K562 (cell line): ENCODE results near the gene CD40. TPM values are rescaled to one million over a fixed set of nuclear protein-coding genes. Genes with fewer than 3 reads are reported as not detected.
A peak's percentile ranks its signal among the peaks of the same experiment; 100 is the strongest.

Source experiments
- ATAC-seq: fragments of 200-7000 bp; cut with Tn5 transposase; 3 replicates; pipeline ENCODE4 v1.9.1; 2020; ENCODE audit warnings: moderate library complexity
- BruUV-seq: library from RNA; stranded (reverse); fragments of 400-500 nt; replicated peaks from 2 replicates; lab custom pipeline; 2021; lab: Mats Ljungman, UMichigan
- CTCF ChIA-PET: fragments of 300-600 bp; formaldehyde crosslinking; extraction: SDS; loops from one replicate; lab custom pipeline; 2021; ENCODE audit warnings: low intra/inter-chr PET ratio; lab: Yijun Ruan, JAX
- POLR2A ChIA-PET: fragments of 300-600, 350-650 bp; sonication (Branson Sonifier 250); formaldehyde crosslinking; extraction: SDS; loops from one replicate; lab custom pipeline; 2021; ENCODE audit warnings: antibody characterized with exemption, inconsistent platforms; lab: Yijun Ruan, JAX
- DNase-seq, 4 experiments: peaks; one replicate each; pipeline versions ENCODE4 v3.0.0 to v3.0.0-alpha.2; 2011 to 2018; ENCODE audit warnings: low spot score in 3 of 4, mixed read lengths in 3 of 4; ENCODE audit errors: extremely low read depth in 1 of 4
- FAIRE-seq: peaks from 2 replicates; lab custom pipeline; 2011; peaks lifted over from hg19 to GRCh38; lab: Jason Lieb, UNC
- H2AFZ ChIP-seq: 2 replicates; pipeline ENCODE4 v1.6.0; 2011; ENCODE audit warnings: low read depth, low read length, control low read depth, inconsistent platforms
- H3K27ac ChIP-seq: fragments of 200-600 bp; 3 replicates; pipeline ENCODE4 v1.8.0; 2011; ENCODE audit warnings: low read depth, mild to moderate bottlenecking, control low read depth, inconsistent platforms, low read length, moderate library complexity, mixed read lengths; ENCODE audit errors: extremely low read depth
- H3K27me3 ChIP-seq, 2 experiments: fragments of 300-600 bp in 1 of 2; 2 replicates in 1 of 2; 3 replicates in 1 of 2; pipeline versions ENCODE4 v1.6.0 to v1.8.0; 2011; ENCODE audit warnings: inconsistent platforms in 2 of 2, low read length in 2 of 2, mild to moderate bottlenecking in 1 of 2, mixed read lengths in 1 of 2, moderate library complexity in 1 of 2; ENCODE audit not compliant: control insufficient read depth in 2 of 2, insufficient read depth in 2 of 2
- H3K36me3 ChIP-seq: fragments of 300-600 bp; 3 replicates; pipeline ENCODE4 v1.8.0; 2011; ENCODE audit warnings: mild to moderate bottlenecking, low read length, inconsistent platforms; ENCODE audit not compliant: control insufficient read depth, insufficient read depth
- H3K4me1 ChIP-seq, 2 experiments: fragments of 200-600 bp in 1 of 2; replicated peaks in 1 of 2; 2 replicates in 1 of 2; 3 replicates in 1 of 2; pipeline versions ENCODE4 v1.5.1 to v1.8.0; 2011; ENCODE audit warnings: inconsistent platforms in 2 of 2, low read length in 2 of 2, mild to moderate bottlenecking in 1 of 2, mixed read lengths in 1 of 2, moderate library complexity in 1 of 2; ENCODE audit not compliant: control insufficient read depth in 2 of 2, insufficient read depth in 2 of 2
- H3K4me2 ChIP-seq: 2 replicates; pipeline ENCODE4 v1.6.1; 2011; ENCODE audit warnings: low read length, control low read depth, inconsistent platforms, mixed read lengths; ENCODE audit not compliant: insufficient read depth
- H3K4me3 ChIP-seq: fragments of 200-600 bp; sonication (generic), shearing (Covaris generic); 2 replicates; pipeline ENCODE4 v1.5.1; 2016; ENCODE audit warnings: control low read depth, inconsistent platforms
- H3K79me2 ChIP-seq: fragments of 200-600 bp; 3 replicates; pipeline ENCODE4 v1.8.0; 2011; ENCODE audit warnings: low read length, inconsistent platforms; ENCODE audit not compliant: control insufficient read depth, insufficient read depth
- H3K9ac ChIP-seq, 2 experiments: 2 replicates each; pipeline versions ENCODE4 v1.6.0 to v1.6.1; 2011; ENCODE audit warnings: low read depth in 2 of 2, low read length in 2 of 2, control low read depth in 1 of 2, inconsistent platforms in 1 of 2, mild to moderate bottlenecking in 1 of 2, mixed read lengths in 1 of 2; ENCODE audit not compliant: insufficient read depth in 1 of 2
- H3K9me1 ChIP-seq: one replicate; pipeline ENCODE4 v1.6.0; 2011; ENCODE audit warnings: inconsistent platforms, mild to moderate bottlenecking, low read length, moderate library complexity; ENCODE audit not compliant: control insufficient read depth, insufficient read depth
- H3K9me3 ChIP-seq: replicated peaks from 2 replicates; pipeline ENCODE4 v1.5.1; 2011; ENCODE audit warnings: low read depth, low read length, inconsistent platforms; ENCODE audit not compliant: control insufficient read depth, insufficient read depth
- H4K20me1 ChIP-seq: replicated peaks from 2 replicates; pipeline ENCODE4 v1.6.1; 2011; ENCODE audit warnings: low read length, inconsistent platforms, mixed read lengths; ENCODE audit not compliant: control insufficient read depth, insufficient read depth
- CTCF ChIP-seq, 3 experiments: IDR thresholded peaks in 2 of 3; conservative IDR thresholded peaks in 1 of 3; 2 replicates each; pipeline ENCODE4 v1.5.1; 2011 to 2012; ENCODE audit warnings: low read length in 3 of 3, mild to moderate bottlenecking in 3 of 3, control low read depth in 2 of 3, improper control_type of control experiment in 1 of 3, inconsistent platforms in 1 of 3, low read depth in 1 of 3, mixed read lengths in 1 of 3, moderate library complexity in 1 of 3; ENCODE audit not compliant: insufficient read depth in 2 of 3
- CTCFL ChIP-seq: IDR thresholded peaks from 2 replicates; pipeline ENCODE4 v1.6.1; 2011; ENCODE audit warnings: borderline replicate concordance, low read depth, mild to moderate bottlenecking, moderate library complexity, low read length; ENCODE audit not compliant: insufficient read depth, poor library complexity, severe bottlenecking
- DACH1 ChIP-seq: fragments of 450-650 bp; IDR thresholded peaks from 2 replicates; pipeline ENCODE4 v1.6.1; 2018; ENCODE audit not compliant: partially characterized antibody
- E2F4 ChIP-seq: sonication (generic); formaldehyde crosslinking; IDR thresholded peaks from 2 replicates; pipeline ENCODE4 v1.8.0; 2022; ENCODE audit warnings: mild to moderate bottlenecking, low read depth, missing genetic modification reagents
- HES1 ChIP-seq: fragments of 450-650 bp; IDR thresholded peaks from 2 replicates; pipeline ENCODE4 v1.6.1; 2016; ENCODE audit warnings: low read depth, mild to moderate bottlenecking, moderate library complexity
- NR2C1 ChIP-seq, 2 experiments: fragments of 450-650 bp; IDR thresholded peaks; 2 replicates each; pipeline ENCODE4 v1.6.1; 2017; ENCODE audit warnings: mild to moderate bottlenecking in 2 of 2, antibody characterized with exemption in 1 of 2, inconsistent platforms in 1 of 2, missing compliant biosample characterization in 1 of 2, missing genetic modification characterization in 1 of 2
- NR2C2 ChIP-seq, 2 experiments: fragments of 200-800 bp in 1 of 2; sonication (Bioruptor generic) in 1 of 2; sonication (generic) in 1 of 2; formaldehyde crosslinking in 1 of 2; IDR thresholded peaks; 2 replicates each; pipeline versions ENCODE4 v1.6.1 to v1.8.0; 2016 to 2022; ENCODE audit warnings: mild to moderate bottlenecking in 1 of 2, missing compliant biosample characterization in 1 of 2, missing genetic modification characterization in 1 of 2, missing genetic modification reagents in 1 of 2
- PHF20 ChIP-seq: fragments of 450-650 bp; IDR thresholded peaks from 2 replicates; pipeline ENCODE4 v1.6.1; 2018; ENCODE audit not compliant: partially characterized antibody
- POLR3G ChIP-seq: IDR thresholded peaks from 2 replicates; pipeline ENCODE4 v1.6.1; 2011; ENCODE audit not compliant: insufficient read length, insufficient replicate concordance; ENCODE audit errors: extremely low read depth
- RAD21 ChIP-seq, 2 experiments: fragments of 250-450 bp in 1 of 2; fragments of 450-650 bp in 1 of 2; sonication (Bioruptor Pico) in 1 of 2; formaldehyde crosslinking in 1 of 2; IDR thresholded peaks in 1 of 2; conservative IDR thresholded peaks in 1 of 2; 2 replicates each; pipeline versions ENCODE4 v1.4.0 to v1.8.0; 2020 to 2022; ENCODE audit warnings: mild to moderate bottlenecking in 2 of 2, moderate library complexity in 1 of 2
- SMC3 ChIP-seq: conservative IDR thresholded peaks from 2 replicates; pipeline ENCODE4 v1.6.1; 2011; ENCODE audit warnings: low read depth, low read length, improper control_type of control experiment; ENCODE audit not compliant: insufficient read depth
- ZKSCAN8 ChIP-seq: fragments of 200-800 bp; sonication (Bioruptor generic); IDR thresholded peaks from 2 replicates; pipeline ENCODE4 v1.6.1; 2016; ENCODE audit warnings: missing genetic modification characterization, missing compliant biosample characterization
- ZNF444 ChIP-seq: fragments of 250-450 bp; sonication (Bioruptor Pico); IDR thresholded peaks from 2 replicates; pipeline ENCODE4 v1.4.0; 2020; ENCODE audit warnings: mild to moderate bottlenecking, moderate library complexity
- ZNF695 ChIP-seq: fragments of 450-650 bp; formaldehyde crosslinking; IDR thresholded peaks from 2 replicates; pipeline ENCODE4 v1.4.0; 2020; ENCODE audit warnings: mild to moderate bottlenecking, moderate library complexity
- WGBS: fragments of 100-300 bp; shearing (Covaris generic); methylation state at CpG from one replicate; pipeline ENCODE4 v1.1.6; 2016; ENCODE audit warnings: low coverage, mixed read lengths; ENCODE audit not compliant: insufficient coverage; ENCODE audit errors: missing lambda C conversion rate; 5-methylcytosine and 5-hydroxymethylcytosine counted together
- in situ Hi-C: fragments of 300-500 bp; cut with MboI; formaldehyde crosslinking; loops from 4 replicates; pipeline ENCODE4 v1.15.0; 2018; ENCODE audit warnings: inconsistent platforms, mixed read lengths
- intact Hi-C: fragments of 100-400 bp; cut with micrococcal nuclease; formaldehyde crosslinking; loops from 2 replicates; pipeline ENCODE4 v1.14.2; 2022
- polyA plus RNA-seq, 8 experiments: library from polyadenylated mRNA; depleted of rRNA in 4 of 8; stranded (reverse) in 5 of 8; unstranded in 3 of 8; fragments of >200 nt; fragmentation: Nextera tagmentation in 2 of 8; fragmentation: Illumina TruSeq in 1 of 8; extraction: Ambion mirVana in 2 of 8; extraction: Trizol in 1 of 8; gene quantifications; 2 replicates each; pipeline versions ENCODE4 v1.2.1 to v1.2.3, GENCODE V29; 2011 to 2014; ENCODE audit warnings: inconsistent platforms in 1 of 8, missing spikeins in 1 of 8
- total RNA-seq, 7 experiments: library from RNA; depleted of rRNA in 6 of 7; stranded (reverse); fragments of >200 nt in 6 of 7; fragmentation: Illumina TruSeq in 2 of 7; extraction: Trizol in 2 of 7; gene quantifications; 2 replicates each; pipeline versions ENCODE4 v1.2.1 to v1.2.3, GENCODE V29; 2011 to 2021; ENCODE audit warnings: low replicate concordance in 1 of 7

Gene CD40
- total and polyA plus RNA-seq, 9 of the 15 experiments (the other 6 are each of a cell fraction or from before 2014, with no cell fraction given), result 0.76 to 3.7 (median 1.6) TPM

- H3K27me3 ChIP-seq, result peaks cover 32 to 76% of the 10 kb centered on the region in 2 experiments; a peak in 4 of 5 replicates
- peak; percentile 84 for ATAC-seq
- no TSS peak for BruUV-seq
- CTCF ChIA-PET, result interaction anchor here (1.3 kb wide), 1 partner anchor 128 kb away, joined by 3 read pairs; no protein-coding TSS in a partner anchor
- TF ChIP-seq PHF20, result no peak
- TF ChIP-seq NR2C2 (CRISPR knock-in tag; IDR thresholded peaks at IDR 0.05), result no peak
- peak; percentile 55 for TF ChIP-seq NR2C2 (tag; IDR thresholded peaks at IDR 0.05)
- TF ChIP-seq RAD21 (CRISPR knock-in tag; conservative IDR thresholded peaks at IDR 0.05 in 1 of 2, IDR thresholded peaks at IDR 0.05 in 1 of 2), result 0 out of 4 replicates have a peak, but pooled peaks of 1 of the 2 experiments have one; percentile 17
- TF ChIP-seq ZNF444, result no peak
- no peak for TF ChIP-seq E2F4 (CRISPR knock-in tag)
- TF ChIP-seq HES1, result no peak
- peak; percentile 53 for TF ChIP-seq CTCFL
- no peak for TF ChIP-seq ZKSCAN8
- TF ChIP-seq SMC3, result peak; percentile 42; the same call in 1 of the 2 replicates
- no peak for TF ChIP-seq POLR3G
- peak; percentile 51 to 78 (median 57) for TF ChIP-seq CTCF (IDR thresholded peaks at IDR 0.05 in 2 of 3, conservative IDR thresholded peaks at IDR 0.05 in 1 of 3; ENCODE audit: insufficient read depth in 2 of 3, low read depth in 1 of 3, low read length in 3 of 3)
- no peak for TF ChIP-seq DACH1
- 0 out of 2 replicates have a peak, but pooled peaks have one; percentile 41 for TF ChIP-seq NR2C1 (IDR thresholded peaks at IDR 0.05)
- TF ChIP-seq NR2C1 (tag; IDR thresholded peaks at IDR 0.05), result peak; percentile 70
- no peak for TF ChIP-seq ZNF695 (CRISPR knock-in tag)
- no peaks in the 10 kb centered on the region for H3K9me3 ChIP-seq
- no peak overlapping the region for H3K4me2 ChIP-seq
- intact Hi-C loops, result no loop called here
- peak; percentile 46 for FAIRE-seq
- H3K9me1 ChIP-seq, result no peaks in the 10 kb centered on the region
- H3K79me2 ChIP-seq, result no peaks in the 10 kb centered on the region
- no peak overlapping the region for H3K4me3 ChIP-seq
- no peaks in the 10 kb centered on the region for H3K4me1 ChIP-seq
- peak; percentile 30 to 81 (median 66) for DNase-seq
- H4K20me1 ChIP-seq, result peaks cover 11% of the 10 kb centered on the region; the same call in 1 of the 2 replicates
- H2AFZ ChIP-seq, result no peak overlapping the region
- H3K36me3 ChIP-seq, result no peaks in the 10 kb centered on the region
- no peak overlapping the region for H3K27ac ChIP-seq
- no peak overlapping the region for H3K9ac ChIP-seq
- 17% methylated on average over 6 of the region's 7 CpGs for WGBS
- POLR2A ChIA-PET, result no interaction called here
- in situ Hi-C loops, result no loop called here
These were observed 33.8 kb downstream of the CD40 start for GRCh38 chr20:46151936-46152335.
